IMR-90 (cell line): ENCODE data around the gene OPA3. TPM values are rescaled to one million over a fixed set of nuclear protein-coding genes. Genes with fewer than 3 reads are reported as not detected.

Experiments used
- ATAC-seq: fragments of 200-7000 bp; cut with Tn5 transposase; 2 replicates; pipeline ENCODE4 v1.9.1; 2020; ENCODE audit warnings: low read depth, mild to moderate bottlenecking, moderate library complexity
- BruUV-seq: library from RNA; stranded (reverse); fragments of 400-500 nt; replicated peaks from 2 replicates; lab custom pipeline; 2021; lab: Mats Ljungman, UMichigan
- CTCF ChIA-PET: fragments of 300-600 bp; formaldehyde crosslinking; extraction: SDS; loops from one replicate; lab custom pipeline; 2021; ENCODE audit warnings: antibody characterized with exemption; lab: Yijun Ruan, JAX
- POLR2A ChIA-PET: fragments of 300-600 bp; sonication (Branson Sonifier 250); formaldehyde crosslinking; loops from one replicate; lab custom pipeline; 2022; ENCODE audit warnings: antibody characterized with exemption; ENCODE audit not compliant: unreplicated experiment; lab: Charles Lee
- DNase-seq: peaks from one replicate; pipeline ENCODE4 v3.0.0; 2013
- H2AFZ ChIP-seq: replicated peaks from 2 replicates; pipeline ENCODE3; 2013; ENCODE audit warnings: low read length, mild to moderate bottlenecking; ENCODE audit not compliant: poor library complexity
- H2AK5ac ChIP-seq: 2 replicates; pipeline ENCODE4 v1.6.1; 2013; ENCODE audit warnings: low read depth, low read length, inconsistent platforms
- H2AK9ac ChIP-seq: replicated peaks from 2 replicates; pipeline ENCODE3; 2013; ENCODE audit warnings: mild to moderate bottlenecking, low read depth, low read length, moderate library complexity; ENCODE audit not compliant: poor library complexity
- H2BK120ac ChIP-seq: 2 replicates; pipeline ENCODE4 v1.6.1; 2013; ENCODE audit warnings: low read depth, low read length, inconsistent platforms
- H2BK15ac ChIP-seq: 3 replicates; pipeline ENCODE4 v1.6.1; 2013; ENCODE audit warnings: low read depth, low read length, inconsistent platforms
- H2BK20ac ChIP-seq: 2 replicates; pipeline ENCODE4 v1.6.1; 2013; ENCODE audit warnings: low read depth, mild to moderate bottlenecking, inconsistent platforms, low read length, moderate library complexity
- H2BK5ac ChIP-seq: 2 replicates; pipeline ENCODE4 v1.6.1; 2013; ENCODE audit warnings: mild to moderate bottlenecking, low read depth, low read length, inconsistent platforms; ENCODE audit not compliant: poor library complexity, severe bottlenecking
- H3K14ac ChIP-seq: replicated peaks from 2 replicates; pipeline ENCODE4 v1.6.1; 2013; ENCODE audit warnings: low read depth, low read length, inconsistent platforms
- H3K18ac ChIP-seq: 2 replicates; pipeline ENCODE4 v1.6.1; 2013; ENCODE audit warnings: low read depth, low read length, control low read depth
- H3K23ac ChIP-seq: 2 replicates; pipeline ENCODE4 v1.6.1; 2013; ENCODE audit warnings: low read depth, low read length, inconsistent platforms
- H3K27ac ChIP-seq: 2 replicates; pipeline ENCODE4 v1.5.1; 2013; ENCODE audit warnings: mild to moderate bottlenecking, control low read depth, low read length; ENCODE audit not compliant: insufficient read depth
- H3K27me3 ChIP-seq: 2 replicates; pipeline ENCODE4 v1.6.1; 2013; ENCODE audit warnings: low read length; ENCODE audit not compliant: control insufficient read depth, insufficient read depth
- H3K36me3 ChIP-seq: 2 replicates; pipeline ENCODE4 v1.6.1; 2013; ENCODE audit warnings: low read length, mixed read lengths; ENCODE audit not compliant: control insufficient read depth, insufficient read depth
- H3K4ac ChIP-seq: 2 replicates; pipeline ENCODE4 v1.6.1; 2013; ENCODE audit warnings: low read depth, low read length, inconsistent platforms
- H3K4me1 ChIP-seq: 2 replicates; pipeline ENCODE4 v1.6.1; 2013; ENCODE audit warnings: low read length, mixed read lengths; ENCODE audit not compliant: control insufficient read depth, insufficient read depth
- H3K4me2 ChIP-seq: 2 replicates; pipeline ENCODE4 v1.6.1; 2013; ENCODE audit warnings: low read depth, mild to moderate bottlenecking, control low read depth, low read length, moderate library complexity
- H3K4me3 ChIP-seq: 2 replicates; pipeline ENCODE4 v1.5.1; 2013; ENCODE audit warnings: low read depth, mild to moderate bottlenecking, control low read depth, low read length, moderate library complexity; ENCODE audit not compliant: insufficient read depth
- H3K56ac ChIP-seq: 2 replicates; pipeline ENCODE4 v1.6.1; 2013; ENCODE audit warnings: low read length, inconsistent platforms; ENCODE audit not compliant: insufficient read depth; ENCODE audit errors: extremely low read depth
- H3K79me1 ChIP-seq, 2 experiments: 2 replicates each; pipeline ENCODE4 v1.6.1; 2013; ENCODE audit warnings: low read length in 2 of 2, inconsistent platforms in 1 of 2, low read depth in 1 of 2
- H3K9ac ChIP-seq: 2 replicates; pipeline ENCODE4 v1.6.1; 2013; ENCODE audit warnings: low read depth, low read length, control low read depth
- H3K9me1 ChIP-seq: 2 replicates; pipeline ENCODE4 v1.6.1; 2013; ENCODE audit warnings: low read length, inconsistent platforms; ENCODE audit not compliant: insufficient read depth
- H3K9me3 ChIP-seq: 2 replicates; pipeline ENCODE4 v1.6.1; 2013; ENCODE audit warnings: low read length; ENCODE audit not compliant: control insufficient read depth, insufficient read depth
- H4K20me1 ChIP-seq: 2 replicates; pipeline ENCODE4 v1.6.1; 2013; ENCODE audit warnings: low read length, inconsistent platforms; ENCODE audit not compliant: insufficient read depth
- H4K5ac ChIP-seq: 2 replicates; pipeline ENCODE4 v1.6.1; 2013; ENCODE audit warnings: mild to moderate bottlenecking, low read depth, low read length, control low read depth
- H4K8ac ChIP-seq, 2 experiments: 2 replicates each; pipeline ENCODE4 v1.6.1; 2013; ENCODE audit warnings: low read depth in 2 of 2, low read length in 2 of 2, control low read depth in 1 of 2, inconsistent platforms in 1 of 2
- H4K91ac ChIP-seq: 2 replicates; pipeline ENCODE4 v1.6.1; 2013; ENCODE audit warnings: low read depth, low read length, inconsistent platforms; ENCODE audit not compliant: insufficient read depth
- MAFK ChIP-seq: IDR thresholded peaks from 2 replicates; pipeline ENCODE4 v1.6.1; 2012; ENCODE audit warnings: low read depth, low read length, improper control_type of control experiment
- WGBS, 2 experiments: methylation state at CpG; one replicate each; pipeline versions ENCODE4 v1.1.5 to v1.1.7; 2013; ENCODE audit warnings: missing lambda C conversion rate in 2 of 2; ENCODE audit not compliant: insufficient read length in 1 of 2; ENCODE audit errors: extremely low coverage in 2 of 2; 5-methylcytosine and 5-hydroxymethylcytosine counted together
- dilution Hi-C: fragments of 300-500 bp; cut with HindIII; formaldehyde crosslinking; loops from one replicate; pipeline ENCODE4 v1.14.3; 2018; ENCODE audit warnings: low sequenced_read_pairs; ENCODE audit not compliant: unreplicated experiment
- in situ Hi-C: fragments of 300-500 bp; cut with MboI; formaldehyde crosslinking; loops from 3 replicates; pipeline ENCODE4 v1.14.3; 2019; ENCODE audit warnings: low sequenced_read_pairs, inconsistent platforms, mixed read lengths
- intact Hi-C: fragments of 100-400 bp; cut with micrococcal nuclease; formaldehyde crosslinking; loops from 2 replicates; pipeline ENCODE4 v1.10.0; 2022
- polyA plus RNA-seq, 3 experiments: library from polyadenylated mRNA; depleted of rRNA; stranded (reverse); fragments of >200 nt; gene quantifications; 2 replicates each; pipeline ENCODE4 v1.2.3, GENCODE V29; 2012; ENCODE audit warnings: low replicate concordance in 1 of 3
- total RNA-seq: library from RNA; depleted of rRNA; stranded (reverse); fragments of >200 nt; gene quantifications from 2 replicates; pipeline ENCODE4 v1.2.3, GENCODE V29; 2012

Gene OPA3
- total and polyA plus RNA-seq, 2 of the 4 experiments (the other 2 are of a cell fraction), result 5.2 to 9.6 TPM

DNA sequence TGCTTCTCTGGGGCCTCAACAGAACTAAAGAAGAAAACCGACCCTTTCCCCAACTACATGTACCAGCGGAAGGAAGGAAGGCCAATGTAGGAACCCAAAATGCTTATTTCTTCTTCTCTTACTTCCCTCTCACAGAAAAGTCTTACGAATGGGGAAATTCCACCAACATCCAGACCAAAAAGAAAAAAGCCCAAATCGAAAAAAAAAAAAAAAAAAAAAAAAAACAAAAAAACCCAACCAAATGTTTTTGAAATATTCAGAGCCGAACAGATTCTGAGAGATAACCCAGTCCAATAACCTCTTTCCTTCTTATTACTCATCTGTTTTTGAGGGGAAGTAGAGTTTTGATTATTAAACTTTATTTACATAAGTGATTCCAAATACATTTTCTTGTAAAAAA lies 82.5 kb downstream of the OPA3 start:
- no peak overlapping the region for H2BK20ac ChIP-seq
- no peak overlapping the region for H2AFZ ChIP-seq
- H4K20me1 ChIP-seq, result no peaks in the 10 kb centered on the region
- H3K9ac ChIP-seq, result no peak overlapping the region
- dilution Hi-C loops, result no loop called here
- WGBS, 2 experiments, result no CpG with 5 or more reads among the region's 5 CpGs
- H3K4me3 ChIP-seq, result no peak overlapping the region
- H4K5ac ChIP-seq, result no peak overlapping the region
- in situ Hi-C loops, result no loop called here
- H3K23ac ChIP-seq, result no peak overlapping the region
- CTCF ChIA-PET, result no interaction called here
- no peak overlapping the region for H3K14ac ChIP-seq
- H3K79me1 ChIP-seq, result peaks cover 0 to 21% of the 10 kb centered on the region in 2 experiments; a peak in 2 of 4 replicates
- H2AK5ac ChIP-seq, result no peak overlapping the region
- peaks cover 17% of the 10 kb centered on the region for H3K9me1 ChIP-seq
- H3K56ac ChIP-seq, result no peak overlapping the region
- peaks cover 6% of the 10 kb centered on the region; the same call in 1 of the 2 replicates for H3K27me3 ChIP-seq
- no peak overlapping the region for H2BK5ac ChIP-seq
- no TSS peak for BruUV-seq
- H3K9me3 ChIP-seq, result no peaks in the 10 kb centered on the region
- H3K27ac ChIP-seq, result no peak overlapping the region
- no peak overlapping the region for H3K4me2 ChIP-seq
- DNase-seq (no peak), ATAC-seq (no peak)
- no peak overlapping the region for H2AK9ac ChIP-seq
- TF ChIP-seq MAFK, result no peak
- H2BK120ac ChIP-seq, result no peak overlapping the region
- H2BK15ac ChIP-seq, result no peak overlapping the region
- intact Hi-C loops, result no loop called here
- H4K91ac ChIP-seq, result no peak overlapping the region
- H3K18ac ChIP-seq, result no peak overlapping the region
- H3K4me1 ChIP-seq, result peaks cover 7% of the 10 kb centered on the region
- POLR2A ChIA-PET, result no interaction called here
- H3K36me3 ChIP-seq, result no peaks in the 10 kb centered on the region
- H4K8ac ChIP-seq, result no peak overlapping the region
- H3K4ac ChIP-seq, result no peak overlapping the region
